ENCODE results near the gene ANO8.

The ANO8 gene

GRCh38 chr19:17347361-17347760 lies 12.7 kb upstream of the ANO8 start:
- DNase-seq = no peak

GRCh38 chr19:17346109-17346671 lies 11.5 kb upstream of the ANO8 start:
- DNase-seq = peak; percentile 75

- DNase-seq = no peak
Observed at GRCh38 chr19:17341845-17342244, 7.2 kb upstream of the ANO8 start.

- no peak for DNase-seq
Observed at GRCh38 chr19:17341386-17341785, 6.7 kb upstream of the ANO8 start.

GRCh38 chr19:17340871-17341357 lies 6.3 kb upstream of the ANO8 start:
- DNase-seq = no peak

- DNase-seq = no peak
Observed at GRCh38 chr19:17340302-17340870, 5.7 kb upstream of the ANO8 start.

- DNase-seq = no peak
Observed at GRCh38 chr19:17339088-17339741, 4.6 kb upstream of the ANO8 start.

- no peak for DNase-seq
Observed at GRCh38 chr19:17338433-17339078, 3.9 kb upstream of the ANO8 start.

- no peak for DNase-seq
Observed at GRCh38 chr19:17337675-17338432, 3.2 kb upstream of the ANO8 start.

GRCh38 chr19:17336872-17337674 lies 2.4 kb upstream of the ANO8 start, which contains the start of gene GTPBP3:
TSS of gene GTPBP3 (plus strand) at chr19:17337553. CDS start at chr19:17337612, 59 bp downstream.
- peak; percentile 97 for DNase-seq

- DNase-seq = no peak
Observed at GRCh38 chr19:17335575-17335974, 920 bp upstream of the ANO8 start.

GRCh38 chr19:17333611-17334413 lies 843 bp downstream of the ANO8 start:
- DNase-seq = no peak

GRCh38 chr19:17332677-17333581 lies 1.7 kb downstream of the ANO8 start:
- no peak for DNase-seq

GRCh38 chr19:17332360-17332676 lies 2.3 kb downstream of the ANO8 start:
- DNase-seq = no peak

GRCh38 chr19:17331045-17331558 lies 3.6 kb downstream of the ANO8 start:
- DNase-seq = no peak

GRCh38 chr19:17330262-17331044 lies 4.2 kb downstream of the ANO8 start:
- no peak for DNase-seq

GRCh38 chr19:17329366-17330261 lies 5.0 kb downstream of the ANO8 start:
- DNase-seq = no peak

Measured in midbrain (tissue), 1 donor.